SH-SY5Y (cell line): ENCODE measurements around the gene PHOX2B.

Experiments
- GATA2 ChIP-seq: IDR thresholded peaks from 2 replicates; pipeline ENCODE4 v1.6.1; 2011; ENCODE audit warnings: mild to moderate bottlenecking, low read depth, low read length
- GATA3 ChIP-seq: IDR thresholded peaks from 2 replicates; pipeline ENCODE4 v1.6.1; 2011; ENCODE audit warnings: low read depth, mild to moderate bottlenecking, low read length, moderate library complexity

GRCh38 chr4:41748074-41748570, 403 bp downstream of the PHOX2B start:
- no peak for TF ChIP-seq GATA2
- no peak for TF ChIP-seq GATA3
